ENCODE measurements around the gene CHN2. TPM values are rescaled to one million over a fixed set of nuclear protein-coding genes. Genes with fewer than 3 reads are reported as not detected.

The CHN2 gene
- polyA plus RNA-seq, 1 of the 3 experiments (the other 2 are of a cell fraction), result 0.02 TPM

GRCh38 chr7:29370531-29371314 is 176.1 kb downstream of the CHN2 start:
- no peaks in the 10 kb centered on the region for H4K20me1 ChIP-seq (ENCODE audit: insufficient read depth)
- POLR2A ChIA-PET, result no interaction called here
- H3K9me3 ChIP-seq, result no peaks in the 10 kb centered on the region
- H2AFZ ChIP-seq (ENCODE audit: low read depth), result no peak overlapping the region
- peaks cover 0 to 3% of the 10 kb centered on the region in 2 experiments; a peak in 1 of 4 replicates for H3K4me1 ChIP-seq (ENCODE audit: control insufficient read depth in 1 of 2, insufficient read depth in 2 of 2, low read depth in 1 of 2, low read length in 1 of 2)
- H3K9me2 ChIP-seq, result no peaks in the 10 kb centered on the region
- H3K9ac ChIP-seq, result no peak overlapping the region
- no peaks in the 10 kb centered on the region for H3K27me3 ChIP-seq (ENCODE audit: insufficient read depth)
- TF ChIP-seq RAD21 (IDR thresholded peaks at IDR 0.05; ENCODE audit: low read length), result no peak
- 30% methylated on average over 6 of the region's 6 CpGs for WGBS (ENCODE audit: low lambda C conversion rate)
- H3K4me2 ChIP-seq, result no peak overlapping the region
- CTCF ChIA-PET, result interaction anchor here (0.9 to 1.8 kb wide), 6 partner anchors 11 to 448 kb away, joined by 3 to 6 read pairs (median 5); no protein-coding TSS in a partner anchor
- H3F3A ChIP-seq (replicated peaks; ENCODE audit: insufficient read depth), result no peaks in the 10 kb centered on the region
- no peak overlapping the region for H3K4me3 ChIP-seq (ENCODE audit: low read depth in 2 of 2, low read length in 1 of 2)
- no peak for DNase-seq
- H3K27ac ChIP-seq (ENCODE audit: low read depth in 2 of 2, low read length in 1 of 2), result no peak overlapping the region
- H3K79me2 ChIP-seq (ENCODE audit: insufficient read depth), result no peaks in the 10 kb centered on the region
- H3K36me3 ChIP-seq (replicated peaks in 1 of 2; ENCODE audit: control insufficient read depth in 1 of 2, insufficient read depth in 2 of 2, low read length in 1 of 2), result no peaks in the 10 kb centered on the region

GRCh38 chr7:29371472-29371871 is 176.9 kb downstream of the CHN2 start:
- Histone ChIP-seq H3K4me2 (no peak overlapping the region), H4K20me1 (ENCODE audit: insufficient read depth) (no peaks in the 10 kb centered on the region), H3K4me1 (ENCODE audit: control insufficient read depth in 1 of 2, insufficient read depth in 2 of 2, low read depth in 1 of 2, low read length in 1 of 2) (peaks cover 0 to 4% of the 10 kb centered on the region in 2 experiments; a peak in 1 of 4 replicates), H3K27ac (ENCODE audit: low read depth in 2 of 2, low read length in 1 of 2) (no peak overlapping the region), H3K4me3 (ENCODE audit: low read depth in 2 of 2, low read length in 1 of 2) (no peak overlapping the region), H3K79me2 (ENCODE audit: insufficient read depth) (no peaks in the 10 kb centered on the region), H3K9me3 (no peaks in the 10 kb centered on the region), H3K27me3 (ENCODE audit: insufficient read depth) (no peaks in the 10 kb centered on the region; the same call in 1 of the 2 replicates), H3F3A (replicated peaks; ENCODE audit: insufficient read depth) (no peaks in the 10 kb centered on the region), H2AFZ (ENCODE audit: low read depth) (no peak overlapping the region), H3K9me2 (no peaks in the 10 kb centered on the region), H3K36me3 (replicated peaks in 1 of 2; ENCODE audit: control insufficient read depth in 1 of 2, insufficient read depth in 2 of 2, low read length in 1 of 2) (no peaks in the 10 kb centered on the region), H3K9ac (no peak overlapping the region)
- WGBS (ENCODE audit: low lambda C conversion rate), result 56% methylated on average over 3 of the region's 3 CpGs
- no peak for TF ChIP-seq EP300 (IDR thresholded peaks at IDR 0.05; ENCODE audit: borderline replicate concordance in 1 of 2, low read depth in 1 of 2, low read length in 1 of 2)
- TF ChIP-seq RCOR1 (IDR thresholded peaks at IDR 0.05; ENCODE audit: low read length), result no peak
- no peak for TF ChIP-seq SMC3 (IDR thresholded peaks at IDR 0.05; ENCODE audit: low read depth, low read length)
- no peak for TF ChIP-seq MEF2A (IDR thresholded peaks at IDR 0.05; ENCODE audit: borderline replicate concordance, low read depth)
- no peak for TF ChIP-seq FOXM1 (IDR thresholded peaks at IDR 0.05; ENCODE audit: low read depth)
- no peak for TF ChIP-seq POLR2AphosphoS5 (IDR thresholded peaks at IDR 0.05; ENCODE audit: low read depth, low read length)
- CTCF ChIA-PET, result interaction anchor here (1.4 to 1.6 kb wide), 2 partner anchors 182 to 415 kb away, joined by 4 to 5 read pairs; no protein-coding TSS in a partner anchor
- DNase-seq, result no peak
- POLR2A ChIA-PET, result no interaction called here

- DNase-seq, result no peak
- Histone ChIP-seq H3K36me3 (replicated peaks in 1 of 2; ENCODE audit: control insufficient read depth in 1 of 2, insufficient read depth in 2 of 2, low read length in 1 of 2) (no peaks in the 10 kb centered on the region), H3K4me2 (no peak overlapping the region), H3K9me2 (no peaks in the 10 kb centered on the region), H4K20me1 (ENCODE audit: insufficient read depth) (no peaks in the 10 kb centered on the region), H3K4me3 (ENCODE audit: low read depth in 2 of 2, low read length in 1 of 2) (no peak overlapping the region), H3K9ac (no peak overlapping the region), H3F3A (replicated peaks; ENCODE audit: insufficient read depth) (no peaks in the 10 kb centered on the region), H3K4me1 (ENCODE audit: control insufficient read depth in 1 of 2, insufficient read depth in 2 of 2, low read depth in 1 of 2, low read length in 1 of 2) (peaks cover 0 to 9% of the 10 kb centered on the region in 2 experiments; a peak in 1 of 4 replicates), H3K27ac (ENCODE audit: low read depth in 2 of 2, low read length in 1 of 2) (no peak overlapping the region), H3K79me2 (ENCODE audit: insufficient read depth) (no peaks in the 10 kb centered on the region), H3K27me3 (ENCODE audit: insufficient read depth) (no peaks in the 10 kb centered on the region; the same call in 1 of the 2 replicates), H2AFZ (ENCODE audit: low read depth) (no peak overlapping the region), H3K9me3 (no peaks in the 10 kb centered on the region)
- WGBS (ENCODE audit: low lambda C conversion rate), result 76% methylated on average over 3 of the region's 3 CpGs
- ChIA-PET POLR2A (no interaction called here), CTCF (interaction anchor here (0.6 to 1.6 kb wide), 4 partner anchors 10 to 775 kb away, joined by 3 to 5 read pairs (median 4); no protein-coding TSS in a partner anchor)
- TF ChIP-seq TAF1 (IDR thresholded peaks at IDR 0.05; ENCODE audit: borderline replicate concordance, low read depth, low read length), result no peak
Measured at GRCh38 chr7:29372351-29373090, 177.9 kb downstream of the CHN2 start.
